Uterus (tissue), 2 donors: ENCODE measurements around the gene SOS2.

ENCODE experiments used
- POLR2A ChIP-seq, 2 donors: fragments of 450-650 bp; IDR thresholded peaks; one replicate each; pipeline ENCODE4 v1.6.1; 2016; ENCODE audit warnings: antibody characterized with exemption in 2 of 2, mild to moderate bottlenecking in 1 of 2, moderate library complexity in 1 of 2
- TF ChIP-seq, protein P1 (sequence below), 4 experiments: fragments of 200-600 bp in 2 of 4; fragments of 450-650 bp in 2 of 4; sonication (generic) in 2 of 4; IDR thresholded peaks; one replicate each; pipeline ENCODE4 v1.5.1; 2016 to 2019; ENCODE audit warnings: antibody characterized with exemption in 4 of 4, mild to moderate bottlenecking in 2 of 4, moderate library complexity in 1 of 4

DNA sequence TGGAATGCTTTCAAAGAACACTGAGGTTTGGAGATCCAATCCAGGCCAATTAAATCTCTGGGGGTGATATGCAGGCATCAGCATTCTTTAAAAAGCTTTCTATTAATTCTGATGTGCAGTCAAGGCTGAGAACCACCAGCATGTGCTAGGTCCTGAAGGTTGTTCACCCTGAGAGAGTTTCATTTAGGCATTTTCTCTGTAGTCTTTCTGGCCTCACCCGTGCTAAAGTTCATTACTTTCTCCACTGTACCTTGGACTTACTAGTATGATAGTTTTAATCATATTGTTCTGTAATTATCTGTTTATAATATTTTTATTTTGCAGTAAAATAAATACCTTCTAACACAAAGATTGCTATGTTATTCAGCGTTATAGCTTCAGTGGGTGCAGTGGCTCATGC is 32.9 kb downstream of the SOS2 start:
- TF ChIP-seq, protein P1, sequence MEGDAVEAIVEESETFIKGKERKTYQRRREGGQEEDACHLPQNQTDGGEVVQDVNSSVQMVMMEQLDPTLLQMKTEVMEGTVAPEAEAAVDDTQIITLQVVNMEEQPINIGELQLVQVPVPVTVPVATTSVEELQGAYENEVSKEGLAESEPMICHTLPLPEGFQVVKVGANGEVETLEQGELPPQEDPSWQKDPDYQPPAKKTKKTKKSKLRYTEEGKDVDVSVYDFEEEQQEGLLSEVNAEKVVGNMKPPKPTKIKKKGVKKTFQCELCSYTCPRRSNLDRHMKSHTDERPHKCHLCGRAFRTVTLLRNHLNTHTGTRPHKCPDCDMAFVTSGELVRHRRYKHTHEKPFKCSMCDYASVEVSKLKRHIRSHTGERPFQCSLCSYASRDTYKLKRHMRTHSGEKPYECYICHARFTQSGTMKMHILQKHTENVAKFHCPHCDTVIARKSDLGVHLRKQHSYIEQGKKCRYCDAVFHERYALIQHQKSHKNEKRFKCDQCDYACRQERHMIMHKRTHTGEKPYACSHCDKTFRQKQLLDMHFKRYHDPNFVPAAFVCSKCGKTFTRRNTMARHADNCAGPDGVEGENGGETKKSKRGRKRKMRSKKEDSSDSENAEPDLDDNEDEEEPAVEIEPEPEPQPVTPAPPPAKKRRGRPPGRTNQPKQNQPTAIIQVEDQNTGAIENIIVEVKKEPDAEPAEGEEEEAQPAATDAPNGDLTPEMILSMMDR (IDR thresholded peaks at IDR 0.05): no peak
- TF ChIP-seq POLR2A (IDR thresholded peaks at IDR 0.05): no peak
